HG03469 (cell line): Measurements from ENCODE around the gene SHISA2.

Experiments used
- ATAC-seq: cut with Tn5 transposase; IDR thresholded peaks from one replicate; pipeline ENCODE4 v1.9.1; 2021; ENCODE audit warnings: mild to moderate bottlenecking, moderate library complexity, moderate number of reproducible peaks; ENCODE audit not compliant: unreplicated experiment

The SHISA2 gene

DNA sequence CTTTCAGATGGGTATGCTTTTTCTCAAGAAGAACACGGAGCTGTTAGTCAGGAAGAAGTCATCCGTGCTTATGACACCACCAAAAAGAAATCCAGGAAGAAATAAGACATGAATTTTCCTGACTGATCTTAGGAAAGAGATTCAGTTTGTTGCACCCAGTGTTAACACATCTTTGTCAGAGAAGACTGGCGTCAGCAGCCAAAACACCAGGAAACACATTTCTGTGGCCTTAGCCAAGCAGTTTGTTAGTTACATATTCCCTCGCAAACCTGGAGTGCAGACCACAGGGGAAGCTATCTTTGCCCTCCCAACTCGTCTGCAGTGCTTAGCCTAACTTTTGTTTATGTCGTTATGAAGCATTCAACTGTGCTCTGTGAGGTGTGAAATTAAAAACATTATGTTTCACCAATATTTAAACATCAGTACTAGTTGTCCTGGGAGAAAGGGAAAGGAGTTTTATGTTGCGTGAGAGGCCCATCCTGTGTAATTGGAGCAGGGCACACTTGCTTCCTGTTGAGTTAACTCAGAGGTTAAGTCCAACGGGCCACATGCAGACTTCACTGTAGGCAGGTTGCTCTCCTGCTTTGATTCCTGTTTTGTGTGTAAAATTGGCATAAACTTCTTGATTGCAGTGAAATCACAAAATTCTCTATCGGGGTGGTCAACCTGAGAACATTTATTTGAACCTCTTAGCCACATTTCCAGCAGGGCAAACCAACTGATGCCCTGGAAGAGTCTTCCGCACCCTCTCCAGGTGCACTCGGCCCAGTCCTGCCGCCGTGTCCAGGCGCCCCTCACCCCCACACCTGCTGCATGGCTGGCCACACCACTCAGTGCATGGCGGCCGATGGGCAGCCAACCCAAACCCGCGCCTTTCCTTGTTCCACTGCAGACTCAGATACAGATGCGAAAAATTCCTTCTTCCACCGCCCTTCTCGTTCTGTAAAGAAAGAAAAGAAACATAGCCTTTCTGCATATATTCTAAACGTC is 31.6 kb downstream of the SHISA2 start:
- no peak for ATAC-seq

DNA sequence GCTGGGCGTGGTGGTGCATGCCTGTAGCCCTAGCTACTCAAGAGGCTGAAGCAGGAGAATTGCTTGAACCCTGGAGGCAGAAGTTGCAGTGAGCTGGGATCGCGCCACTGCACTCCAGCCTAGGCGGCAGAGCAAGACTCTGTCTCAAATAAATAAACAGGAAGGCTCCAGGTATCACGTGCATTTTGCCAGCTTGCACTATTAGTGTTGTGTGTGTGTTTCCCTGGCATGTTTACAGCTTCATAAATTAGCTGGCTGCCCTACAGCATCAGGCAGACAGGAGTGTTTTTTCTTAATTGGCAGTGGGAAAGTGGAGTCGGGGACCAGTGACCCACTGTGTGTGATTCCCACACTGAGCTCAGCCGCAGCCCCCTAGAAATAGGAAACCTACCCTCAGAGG is 32.6 kb downstream of the SHISA2 start:
- no peak for ATAC-seq

DNA sequence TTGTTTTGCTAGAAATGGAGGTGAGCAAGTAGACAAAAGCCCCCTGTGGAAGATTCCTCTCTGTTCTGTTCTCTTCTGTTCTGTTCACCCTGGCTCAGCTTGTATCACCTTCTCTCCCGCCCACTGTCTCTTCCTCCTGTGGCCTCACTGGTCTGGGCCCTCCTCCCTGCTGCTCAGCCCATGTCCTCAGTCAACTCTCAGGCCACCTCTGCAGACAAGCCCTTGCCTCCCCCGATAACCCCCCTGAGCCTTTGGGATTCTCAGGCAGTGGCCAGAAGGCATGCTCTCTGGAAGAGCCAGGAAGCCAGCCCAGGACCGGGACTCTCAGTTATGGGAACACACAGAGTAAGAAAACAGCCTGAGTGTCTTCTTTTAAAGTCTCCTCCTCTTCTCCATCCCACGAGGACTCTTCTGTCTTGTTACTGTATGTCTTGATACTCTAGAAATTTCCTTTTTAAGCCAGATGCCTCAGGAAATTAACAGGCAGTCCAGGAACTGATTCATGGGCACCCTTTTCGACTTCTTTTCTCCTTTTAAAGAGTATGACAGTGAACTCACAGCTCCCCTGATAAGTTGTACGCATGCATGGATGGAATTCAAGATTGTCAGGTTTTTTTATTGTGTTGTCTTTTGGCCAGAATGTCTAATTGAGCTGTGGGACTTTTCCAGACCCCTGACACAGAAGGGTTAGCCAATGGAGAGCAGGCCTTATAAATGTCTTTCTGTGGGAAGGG is 33.7 kb downstream of the SHISA2 start:
- no peak for ATAC-seq

DNA sequence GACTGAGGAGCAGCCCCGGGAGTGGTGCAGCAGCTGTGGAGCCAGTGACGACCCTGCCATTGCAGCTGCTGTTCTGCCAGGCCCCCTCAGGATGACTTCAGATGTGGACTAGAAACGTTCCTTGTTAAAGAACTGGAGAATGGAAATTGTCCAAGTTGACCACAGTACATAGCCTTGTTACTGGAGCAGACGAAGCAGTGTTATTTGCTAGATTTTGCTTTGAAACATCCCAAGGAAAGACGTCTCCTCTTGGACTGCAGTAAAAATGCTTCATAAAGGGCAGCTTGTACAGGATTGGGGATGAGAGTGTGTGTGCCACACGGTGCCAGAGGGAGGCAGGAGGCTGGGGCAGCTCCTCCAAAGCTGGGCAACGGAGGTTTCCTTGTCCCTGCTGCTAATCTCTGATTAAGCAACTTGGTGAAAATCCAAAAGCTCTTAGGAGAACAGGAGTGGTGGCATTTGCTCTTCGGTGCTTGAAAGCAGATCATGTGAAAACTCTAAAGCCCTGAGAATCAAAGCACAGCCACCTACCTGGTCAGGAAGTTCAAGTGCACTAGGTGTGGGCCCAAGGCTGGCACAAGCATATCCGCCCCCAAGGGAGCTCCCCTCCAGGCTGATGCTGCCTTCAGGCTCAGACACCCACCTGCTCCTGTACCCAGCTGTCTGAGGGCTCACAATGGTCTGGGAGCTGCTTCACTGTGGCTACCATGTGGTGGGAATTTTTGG is 34.5 kb downstream of the SHISA2 start:
- ATAC-seq = no peak

DNA sequence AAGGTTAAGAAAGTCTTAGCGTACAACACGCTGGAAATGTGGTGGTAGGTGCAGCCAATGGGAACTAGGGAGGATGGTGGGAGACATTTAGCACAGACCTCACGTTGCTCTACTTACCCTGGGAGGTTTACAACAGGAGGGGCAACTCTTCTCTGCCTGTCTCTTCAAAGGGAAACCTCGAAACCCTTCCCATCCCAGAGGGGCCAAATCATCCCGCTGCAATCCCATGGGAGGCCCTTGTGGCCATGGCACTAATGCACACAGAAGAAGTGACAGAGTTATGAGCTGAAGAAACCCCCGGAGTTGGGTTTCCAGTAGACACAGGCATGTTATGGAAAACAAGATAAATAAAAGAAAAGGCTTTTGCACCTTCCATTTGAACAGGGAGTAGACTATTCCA is 35.6 kb downstream of the SHISA2 start:
- ATAC-seq = no peak

DNA sequence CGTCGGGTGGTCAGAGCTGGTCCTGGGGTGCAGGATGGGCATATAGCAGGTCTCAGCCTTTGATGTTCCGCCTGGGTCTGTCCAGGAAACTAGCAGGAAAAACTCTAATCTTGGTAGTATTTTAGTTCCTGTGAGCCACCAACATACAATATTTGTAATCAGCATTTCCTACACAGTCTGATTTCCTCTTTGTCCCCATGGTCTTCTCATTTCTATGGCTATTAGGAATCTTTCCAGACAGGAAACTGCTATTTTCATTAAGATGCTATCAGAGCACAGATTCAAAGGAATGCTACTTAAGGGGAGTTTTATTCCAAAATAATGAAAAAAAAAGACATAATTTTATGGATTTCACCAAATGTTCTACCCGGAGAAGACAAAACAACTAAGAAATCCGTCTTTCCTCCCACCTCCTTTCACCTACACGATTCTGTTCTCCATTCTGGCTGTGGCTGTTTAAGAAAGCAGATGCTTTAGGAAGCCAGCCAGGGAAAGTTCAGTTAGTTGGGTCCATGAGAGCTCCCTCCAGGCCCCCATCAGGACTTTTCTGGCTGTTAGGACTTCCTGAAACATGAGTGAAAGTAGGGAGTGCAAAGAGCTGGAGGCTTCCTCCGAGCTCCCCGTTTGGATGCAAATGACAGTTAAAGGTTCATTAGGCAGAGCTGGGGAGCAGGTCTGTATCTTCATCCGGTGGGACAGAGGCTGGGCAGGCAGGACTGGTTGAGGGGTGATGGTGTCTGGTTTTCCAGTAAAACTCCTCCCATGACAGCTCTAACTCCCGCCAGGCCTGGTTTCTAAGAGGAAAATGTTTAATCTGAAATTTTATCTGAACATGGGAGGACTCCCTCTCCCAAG is 36.3 kb downstream of the SHISA2 start:
- no peak for ATAC-seq

DNA sequence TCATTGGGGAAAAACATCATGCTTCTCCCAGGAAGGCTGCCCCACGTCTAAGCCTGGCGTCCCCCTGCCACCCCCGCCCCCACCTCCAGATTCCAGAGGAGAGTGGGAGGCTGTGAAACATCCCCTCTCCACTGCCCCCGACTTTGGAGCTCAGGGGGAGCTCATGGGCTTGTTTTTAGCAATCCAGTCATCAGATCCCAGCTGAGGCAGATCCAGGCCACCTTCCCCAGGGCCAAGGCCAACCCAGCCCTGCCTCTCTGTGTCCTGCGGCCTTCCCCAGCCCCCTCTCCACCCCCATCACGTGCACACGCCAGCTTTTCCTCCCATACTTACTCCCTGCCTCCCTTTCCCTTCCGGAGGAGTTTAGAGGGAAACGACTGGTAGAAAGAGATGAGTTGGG is 38.8 kb downstream of the SHISA2 start:
- no peak for ATAC-seq

DNA sequence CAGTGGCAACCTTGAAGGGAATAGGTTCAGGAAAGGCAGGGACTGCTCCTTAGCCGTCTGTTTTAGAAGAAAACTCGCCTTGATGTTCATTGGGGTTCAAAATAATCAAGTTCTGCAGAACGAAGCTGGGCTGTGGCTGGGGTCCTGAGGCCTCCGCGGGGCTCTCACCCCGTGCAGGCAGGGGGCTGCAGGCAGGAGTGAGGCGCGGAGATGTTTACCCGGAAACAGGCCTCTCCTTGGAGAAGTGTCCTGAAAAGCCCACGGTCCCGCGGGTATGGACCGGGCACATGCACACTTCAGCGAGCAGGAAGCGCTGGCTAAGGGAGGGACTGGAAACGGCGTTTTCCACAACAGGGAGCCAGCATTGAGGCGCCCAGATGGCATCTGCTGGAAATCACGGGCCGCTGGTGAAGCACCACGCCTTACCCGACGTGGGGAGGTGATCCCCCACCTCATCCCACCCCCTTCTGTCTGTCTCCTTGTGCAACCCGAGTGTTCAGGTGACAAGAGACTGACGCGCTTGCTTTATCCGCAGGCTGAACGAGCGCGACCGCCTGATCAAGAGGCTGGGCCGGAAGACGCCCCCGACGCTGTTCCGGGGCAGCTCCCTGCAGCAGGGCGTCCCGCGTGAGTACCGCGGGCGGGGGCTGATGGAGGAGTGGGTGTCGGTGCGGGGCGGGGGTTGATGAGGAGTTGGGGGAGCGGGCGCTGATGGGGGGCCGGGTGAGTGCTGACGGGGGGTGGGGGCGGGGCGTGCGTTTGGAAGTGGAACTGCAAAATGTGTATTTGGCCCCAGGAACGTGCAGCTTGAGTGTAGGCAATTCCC is 39.6 kb downstream of the SHISA2 start:
- no peak for ATAC-seq

DNA sequence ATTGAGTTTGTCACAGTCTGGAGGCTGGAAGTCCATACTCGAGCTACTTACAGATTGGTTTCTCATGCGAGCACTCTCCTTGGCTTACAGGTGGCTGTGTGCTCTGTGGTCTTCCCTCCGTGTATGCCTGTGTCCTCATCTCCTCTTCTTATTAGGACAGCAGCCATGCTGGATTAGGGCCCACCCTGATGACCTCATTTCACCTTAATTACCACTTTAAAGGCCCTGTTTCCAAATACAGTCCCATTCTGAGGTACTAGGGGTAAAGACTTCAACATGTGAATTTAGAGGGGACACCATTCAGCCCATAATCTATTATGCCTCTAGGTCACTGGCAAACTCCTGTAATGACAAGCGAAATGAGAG is 40.6 kb downstream of the SHISA2 start:
- ATAC-seq = no peak

DNA sequence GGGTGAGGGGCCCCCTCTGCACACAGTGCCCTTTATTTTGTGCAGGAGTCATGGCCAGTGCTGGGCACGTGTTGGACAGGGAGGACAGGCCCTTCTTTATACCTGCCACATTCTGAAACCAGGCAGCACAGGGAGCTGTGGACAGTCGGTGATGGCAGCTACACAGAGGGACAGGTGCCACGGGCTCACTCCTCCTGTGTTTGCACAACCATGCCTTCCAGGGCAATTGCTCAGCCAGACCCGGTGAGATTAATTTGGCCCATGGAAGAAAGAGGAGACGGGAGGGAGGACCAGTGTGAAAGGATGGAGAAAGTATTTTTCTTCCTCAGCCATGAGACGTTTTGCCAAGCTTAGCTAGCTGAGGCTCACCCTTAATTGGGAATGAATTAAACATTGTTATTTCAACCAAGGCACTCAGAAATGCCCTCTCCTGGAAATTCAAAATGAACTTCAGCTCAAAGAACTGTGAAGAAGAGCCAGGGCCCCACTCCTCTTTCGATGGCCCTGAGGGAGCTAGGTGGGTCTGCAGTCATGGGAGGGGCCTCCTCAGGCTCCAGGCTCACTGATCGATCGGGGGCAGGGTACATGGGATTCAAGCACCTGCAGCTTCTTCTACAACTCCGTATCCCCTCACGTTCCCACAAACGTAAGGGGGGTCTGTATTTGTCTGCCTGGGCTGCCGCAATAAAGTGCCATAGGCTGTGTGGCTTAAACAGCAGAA is 41.2 kb downstream of the SHISA2 start:
- ATAC-seq = no peak

DNA sequence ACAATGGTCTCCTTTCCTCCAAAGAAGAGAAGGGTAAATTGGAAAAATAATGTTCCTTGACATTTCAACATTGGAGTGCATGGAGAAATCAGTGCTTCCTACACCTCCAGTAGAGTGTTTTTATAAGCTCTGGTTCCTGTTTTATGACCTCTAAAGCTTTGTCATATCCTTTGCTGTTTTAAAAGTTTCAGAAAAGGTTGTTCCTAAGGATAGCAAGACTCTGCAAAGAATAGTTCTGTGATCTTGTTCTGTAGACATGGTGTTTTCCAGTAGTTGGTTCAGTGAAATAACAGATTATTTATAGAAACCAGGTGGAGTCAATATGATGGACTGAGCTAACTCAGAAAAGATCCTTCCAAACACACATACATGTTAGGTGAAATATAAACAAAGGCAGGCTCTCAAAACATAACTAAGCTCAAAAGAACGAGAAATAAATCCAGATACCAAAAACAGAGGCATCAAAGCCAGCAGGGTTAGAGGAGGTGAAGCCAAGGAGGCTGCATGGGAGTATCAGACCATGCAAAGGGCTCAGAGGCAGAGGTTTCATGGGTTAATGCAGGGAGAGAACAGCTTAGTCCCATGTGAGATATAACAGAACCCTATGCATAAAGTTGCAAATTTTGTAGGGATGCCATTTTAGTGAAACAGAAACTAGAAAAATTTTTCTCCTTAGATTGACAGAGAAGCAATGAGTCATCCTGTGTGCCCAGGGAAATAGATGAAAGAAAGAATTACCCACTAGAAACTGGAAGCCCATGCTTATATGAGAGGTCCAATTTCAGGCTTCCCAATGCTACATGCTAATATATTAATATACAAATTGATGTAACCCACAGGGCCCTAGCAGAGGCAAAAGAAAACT is 44.3 kb downstream of the SHISA2 start:
- no peak for ATAC-seq
